ENCODE data around the gene KRTAP10-2. TPM values are rescaled to one million over a fixed set of nuclear protein-coding genes. Genes with fewer than 3 reads are reported as not detected.

Gene KRTAP10-2
- total RNA-seq, 1 experiment from 2014 or later: not detected

GRCh38 chr21:44564886-44565598, 13.7 kb upstream of the KRTAP10-2 start:
- H4K91ac ChIP-seq (ENCODE audit: insufficient read length, low read depth, low read length): no peak overlapping the region
- peaks cover 9% of the 10 kb centered on the region for H3K27me3 Mint-ChIP-seq (ENCODE audit: low read depth)
- no peak overlapping the region for H2AK5ac ChIP-seq (ENCODE audit: insufficient read length, low read length)
- no peaks in the 10 kb centered on the region for H3K4me1 ChIP-seq (ENCODE audit: insufficient read depth, low read length)
- H3K4me3 Mint-ChIP-seq: no peak overlapping the region; a peak in 1 of 5 replicates
- H3K27ac Mint-ChIP-seq: no peak overlapping the region
- H3K4ac ChIP-seq (ENCODE audit: low read depth, low read length): no peak overlapping the region
- no peak overlapping the region for H4K8ac ChIP-seq (replicated peaks; ENCODE audit: insufficient read length, low read depth, low read length)
- no peak overlapping the region for H3K9ac ChIP-seq (ENCODE audit: extremely low read depth, insufficient read length, low read length)
- no peaks in the 10 kb centered on the region for H3K23me2 ChIP-seq (ENCODE audit: insufficient read length, low read depth, low read length, poor library complexity, severe bottlenecking)
- H4K5ac ChIP-seq (ENCODE audit: insufficient read length, low read depth, low read length): no peak overlapping the region
- no peaks in the 10 kb centered on the region for H3K9me3 ChIP-seq (ENCODE audit: control insufficient read depth, low read depth, low read length)
- H3K56ac ChIP-seq (ENCODE audit: insufficient read length, low read depth, low read length): no peak overlapping the region
- WGBS (ENCODE audit: extremely low coverage, insufficient read length, low lambda C conversion rate): no CpG with 5 or more reads among the region's 1 CpG
- no peaks in the 10 kb centered on the region for H4K20me1 ChIP-seq (ENCODE audit: control insufficient read depth, insufficient read depth, insufficient read length)
- H3K79me1 ChIP-seq (ENCODE audit: insufficient read depth, low read depth, low read length, poor library complexity, severe bottlenecking): no peaks in the 10 kb centered on the region
- no peak overlapping the region for H3K18ac ChIP-seq (ENCODE audit: insufficient read length, low read depth, low read length)
- no peak overlapping the region for H3K14ac ChIP-seq (ENCODE audit: insufficient read depth, low read length)
- no peak overlapping the region for H2AFZ ChIP-seq (ENCODE audit: low read length)
- TF ChIP-seq CTCF (conservative IDR thresholded peaks at IDR 0.05): no peak
- H3K4me2 ChIP-seq (ENCODE audit: insufficient read depth, insufficient read length, low read length): no peak overlapping the region
- H2BK120ac ChIP-seq (ENCODE audit: low read depth, low read length, poor library complexity, severe bottlenecking): no peak overlapping the region
- H3K9me3 Mint-ChIP-seq: no peaks in the 10 kb centered on the region
- H3T11ph ChIP-seq (ENCODE audit: low read length): no peak overlapping the region
- H2BK12ac ChIP-seq (ENCODE audit: insufficient read length, low read depth, low read length): no peak overlapping the region
- no peak overlapping the region for H2BK5ac ChIP-seq (ENCODE audit: insufficient read length, low read length)
- H2BK20ac ChIP-seq (ENCODE audit: low read depth, low read length, poor library complexity, severe bottlenecking): no peak overlapping the region
- no peak overlapping the region for H2BK15ac ChIP-seq (ENCODE audit: low read depth, low read length)
- H3K79me2 ChIP-seq (ENCODE audit: insufficient read depth, low read length): no peaks in the 10 kb centered on the region
- H3K23ac ChIP-seq (ENCODE audit: insufficient read length, low read depth, low read length): no peak overlapping the region
- H3K36me3 Mint-ChIP-seq (ENCODE audit: insufficient read depth in 1 of 3, low read depth in 3 of 3): no peaks in the 10 kb centered on the region; a peak in 1 of 7 replicates
- no peaks in the 10 kb centered on the region for H3K4me1 Mint-ChIP-seq
- H3K27ac ChIP-seq (ENCODE audit: insufficient read length, low read depth, low read length): no peak overlapping the region
- no peak for DNase-seq
- H3K27me3 ChIP-seq (ENCODE audit: insufficient read depth, low read length): no peaks in the 10 kb centered on the region
